Parathyroid adenoma (tissue), 2 donors: Measurements from ENCODE around the gene ZSCAN4.

Experiments used
- H2AFZ ChIP-seq: fragments of 300-600 bp; sonication (generic); one replicate; pipeline ENCODE4 v1.7.0; 2017; ENCODE audit warnings: antibody characterized with exemption, mild to moderate bottlenecking
- H3K27ac ChIP-seq: fragments of 300-600 bp; sonication (generic); one replicate; pipeline ENCODE4 v1.7.0; 2017
- H3K27me3 ChIP-seq: fragments of 300-600 bp; sonication (generic); one replicate; pipeline ENCODE4 v1.7.0; 2017; ENCODE audit warnings: low read length; ENCODE audit not compliant: control insufficient read depth, insufficient read depth
- H3K36me3 ChIP-seq: fragments of 300-600 bp; sonication (generic); one replicate; pipeline ENCODE4 v1.7.0; 2017; ENCODE audit warnings: low read length; ENCODE audit not compliant: control insufficient read depth, insufficient read depth
- H3K4me1 ChIP-seq: fragments of 300-600 bp; sonication (generic); one replicate; pipeline ENCODE4 v1.7.0; 2017; ENCODE audit warnings: control low read depth
- H3K4me2 ChIP-seq: fragments of 300-600 bp; sonication (generic); one replicate; pipeline ENCODE4 v1.7.0; 2017; ENCODE audit warnings: low read length
- H3K4me3 ChIP-seq: fragments of 300-600 bp; sonication (generic); one replicate; pipeline ENCODE4 v1.7.0; 2017; ENCODE audit warnings: low read depth, low read length
- H3K79me2 ChIP-seq: fragments of 300-600 bp; sonication (generic); one replicate; pipeline ENCODE4 v1.7.0; 2017; ENCODE audit warnings: control low read depth
- H3K9ac ChIP-seq: fragments of 300-600 bp; sonication (generic); one replicate; pipeline ENCODE4 v1.7.0; 2017; ENCODE audit warnings: mild to moderate bottlenecking
- H3K9me3 ChIP-seq: fragments of 300-600 bp; sonication (generic); one replicate; pipeline ENCODE4 v1.7.0; 2017; ENCODE audit warnings: low read length; ENCODE audit not compliant: control insufficient read depth
- CTCF ChIP-seq: fragments of 300-600 bp; sonication (generic); IDR thresholded peaks from one replicate; pipeline ENCODE4 v1.7.0; 2017; ENCODE audit warnings: antibody characterized with exemption, mild to moderate bottlenecking
- donor health status: primary hyperparathyroidism.

The ZSCAN4 gene

DNA sequence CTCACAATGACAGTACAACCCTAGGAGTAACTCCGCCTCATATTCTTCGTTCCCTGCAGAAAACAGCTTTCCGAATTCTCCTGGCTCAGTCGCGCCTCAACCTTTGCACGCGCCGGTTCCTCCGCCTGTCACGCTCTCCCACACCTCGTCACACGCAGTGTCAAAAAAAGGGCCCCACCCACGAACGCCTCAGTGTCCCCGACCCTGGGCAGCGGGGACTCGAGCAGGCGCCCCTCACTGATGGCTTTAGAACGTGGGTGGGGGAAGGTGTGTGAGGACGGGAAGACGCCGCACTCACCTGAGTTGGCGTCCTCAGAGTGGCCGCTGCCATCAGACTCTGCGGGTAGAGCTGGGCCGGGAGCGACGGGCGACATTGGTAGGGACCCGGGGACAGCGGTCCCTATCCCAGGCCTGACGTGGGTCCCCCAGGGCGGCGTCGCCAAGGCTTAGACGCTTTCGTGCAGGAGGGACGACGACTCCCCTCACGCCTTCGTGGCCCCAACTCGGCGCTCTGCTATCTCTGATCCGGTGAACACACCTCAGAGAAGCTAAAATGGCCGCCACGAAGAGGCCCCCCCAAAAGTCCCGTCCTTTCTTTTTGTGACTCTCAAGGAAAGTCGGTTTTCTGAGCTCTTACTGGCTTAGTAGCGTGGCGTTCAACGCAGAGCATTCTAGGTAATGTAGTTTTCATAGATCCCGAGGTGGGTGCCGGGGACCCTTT is 40.1 kb downstream of the ZSCAN4 start, which contains the start of gene ZNF154:
TSS of gene ZNF154 (minus strand) at position 564 of the 721 bp plus-strand sequence. CDS start at position 331, 233 bp downstream.
- Histone ChIP-seq H3K9me3 (no peaks in the 10 kb centered on the region), H3K79me2 (peaks cover 29% of the 10 kb centered on the region)

DNA sequence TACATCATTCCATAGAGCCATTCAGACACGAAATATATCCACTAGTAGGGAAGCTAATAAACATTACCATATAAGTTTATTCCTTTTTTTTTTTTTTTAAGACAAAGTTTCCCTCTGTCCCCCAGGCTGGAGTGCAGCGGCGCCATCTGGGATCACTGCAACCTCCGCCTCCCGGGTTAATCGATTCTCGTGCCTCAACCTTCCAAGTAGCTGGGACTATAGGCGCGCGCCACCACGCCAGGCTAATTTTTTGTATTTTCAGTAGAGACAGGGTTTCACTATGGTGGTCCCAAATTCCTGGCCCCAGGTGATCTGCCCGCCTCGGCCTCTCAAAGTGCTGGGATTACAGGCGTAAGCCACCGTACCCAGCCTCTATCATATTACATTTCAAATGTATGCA is 40.9 kb downstream of the ZSCAN4 start:
- H3K9ac ChIP-seq = no peak overlapping the region

More for the DNA sequence above, 40.1 kb downstream of the ZSCAN4 start, which contains the start of gene ZNF154:
- Histone ChIP-seq H3K27ac (peak within 1 kb of the TSS; percentile 82), H3K4me3 (peak within 1 kb of the TSS; percentile 56), H3K4me2 (peak within 1 kb of the TSS; percentile 64), H2AFZ (peak within 1 kb of the TSS; percentile 75), H3K36me3 (no peaks in the 10 kb centered on the region), H3K27me3 (no peaks in the 10 kb centered on the region), H3K9ac (peak within 1 kb of the TSS; percentile 2), H3K4me1 (peaks cover 5% of the 10 kb centered on the region)
- no peak for TF ChIP-seq CTCF

GRCh38 chr19:57712222-57712621 is 43.5 kb downstream of the ZSCAN4 start:
- no peak for TF ChIP-seq CTCF
- Histone ChIP-seq H3K9ac (no peak overlapping the region), H3K36me3 (no peaks in the 10 kb centered on the region), H3K27ac (no peak overlapping the region), H3K79me2 (peaks cover 10% of the 10 kb centered on the region), H3K4me1 (peaks cover 5% of the 10 kb centered on the region), H3K4me2 (no peak overlapping the region), H3K9me3 (no peaks in the 10 kb centered on the region), H3K27me3 (no peaks in the 10 kb centered on the region), H3K4me3 (no peak overlapping the region), H2AFZ (no peak overlapping the region)

More for the DNA sequence above, 40.9 kb downstream of the ZSCAN4 start:
- Histone ChIP-seq H3K27me3 (no peaks in the 10 kb centered on the region), H3K36me3 (no peaks in the 10 kb centered on the region), H3K4me3 (no peak overlapping the region), H3K27ac (no peak overlapping the region), H3K79me2 (peaks cover 29% of the 10 kb centered on the region), H3K4me1 (peaks cover 5% of the 10 kb centered on the region), H3K9me3 (no peaks in the 10 kb centered on the region), H2AFZ (peak overlapping the region; percentile 75), H3K4me2 (peak overlapping the region; percentile 64)
- TF ChIP-seq CTCF = no peak

- Histone ChIP-seq H3K9me3 (no peaks in the 10 kb centered on the region), H3K27me3 (no peaks in the 10 kb centered on the region), H3K79me2 (no peaks in the 10 kb centered on the region), H3K36me3 (no peaks in the 10 kb centered on the region), H3K4me1 (no peaks in the 10 kb centered on the region), H3K27ac (no peak overlapping the region), H2AFZ (no peak overlapping the region), H3K4me3 (no peak overlapping the region), H3K9ac (no peak overlapping the region), H3K4me2 (no peak overlapping the region)
- no peak for TF ChIP-seq CTCF
These were observed 50.7 kb downstream of the ZSCAN4 start for GRCh38 chr19:57719424-57719823.
